CD14-positive monocyte (primary cell): ENCODE results near the gene MACC1. TPM values are rescaled to one million over a fixed set of nuclear protein-coding genes. Genes with fewer than 3 reads are reported as not detected.
A peak's percentile ranks its signal among the peaks of the same experiment; 100 is the strongest.
"Not testable (repeated sequence)": the region's sequence is repeated elsewhere in the genome, so short reads cannot be mapped to it uniquely, and the experiment has no call there.

ENCODE experiments used
- DNase-seq, 3 donors: peaks; one replicate each; pipeline ENCODE4 v3.0.0-alpha.2; 2011 to 2022
- H2AFZ ChIP-seq: 2 replicates; pipeline ENCODE4 v1.6.0; 2012; ENCODE audit warnings: mild to moderate bottlenecking, low read depth, low read length, inconsistent platforms; ENCODE audit not compliant: insufficient read depth, poor library complexity, severe bottlenecking
- H3K27ac ChIP-seq, 2 donors: 1 replicate in 1 of 2; 2 replicates in 1 of 2; pipeline ENCODE4 v1.5.1; 2012 to 2013; ENCODE audit warnings: low read length in 2 of 2, control low read depth in 1 of 2, inconsistent platforms in 1 of 2, low read depth in 1 of 2, mild to moderate bottlenecking in 1 of 2
- H3K27me3 ChIP-seq, 2 donors: one replicate each; pipeline versions ENCODE4 v1.6.0 to v1.6.1; 2011 to 2013; ENCODE audit warnings: low read length in 2 of 2; ENCODE audit not compliant: control insufficient read depth in 2 of 2, insufficient read depth in 2 of 2
- H3K36me3 ChIP-seq, 2 donors: replicated peaks in 1 of 2; 1 replicate in 1 of 2; 2 replicates in 1 of 2; pipeline versions ENCODE4 v1.5.1 to v1.6.1; 2012 to 2013; ENCODE audit warnings: low read length in 2 of 2, control low read depth in 1 of 2, inconsistent platforms in 1 of 2, mild to moderate bottlenecking in 1 of 2; ENCODE audit not compliant: insufficient read depth in 2 of 2, control insufficient read depth in 1 of 2
- H3K4me1 ChIP-seq, 2 donors: 1 replicate in 1 of 2; 2 replicates in 1 of 2; pipeline versions ENCODE4 v1.5.1 to v1.6.1; 2012 to 2013; ENCODE audit warnings: low read length in 2 of 2, control low read depth in 1 of 2, inconsistent platforms in 1 of 2, mild to moderate bottlenecking in 1 of 2, moderate library complexity in 1 of 2; ENCODE audit not compliant: insufficient read depth in 2 of 2, control insufficient read depth in 1 of 2
- H3K4me2 ChIP-seq: replicated peaks from 2 replicates; pipeline ENCODE3; 2012; ENCODE audit warnings: low read length, moderate library complexity, mild to moderate bottlenecking; ENCODE audit not compliant: poor library complexity, severe bottlenecking; ENCODE audit errors: extremely low read depth
- H3K4me3 ChIP-seq, 3 experiments: fragments of 200-600 bp in 1 of 3; sonication (generic) in 1 of 3; replicated peaks in 1 of 3; 1 replicate in 2 of 3; 2 replicates in 1 of 3; pipeline ENCODE4 v1.5.1; 2011 to 2013; ENCODE audit warnings: low read length in 3 of 3, mild to moderate bottlenecking in 3 of 3, control low read depth in 2 of 3, low read depth in 2 of 3, inconsistent platforms in 1 of 3, moderate library complexity in 1 of 3
- H3K79me2 ChIP-seq: 2 replicates; pipeline ENCODE4 v1.6.0; 2012; ENCODE audit warnings: mild to moderate bottlenecking, control low read depth, inconsistent platforms, low read length, moderate library complexity; ENCODE audit not compliant: insufficient read depth
- H3K9ac ChIP-seq: 2 replicates; pipeline ENCODE4 v1.6.0; 2017; ENCODE audit warnings: low read length, mild to moderate bottlenecking; ENCODE audit not compliant: insufficient read depth, poor library complexity, severe bottlenecking
- H3K9me3 ChIP-seq, 2 donors: replicated peaks in 1 of 2; 1 replicate in 1 of 2; 2 replicates in 1 of 2; pipeline versions ENCODE4 v1.5.1 to v1.6.1; 2012 to 2013; ENCODE audit warnings: low read length in 2 of 2, control low read depth in 1 of 2; ENCODE audit not compliant: control insufficient read depth in 1 of 2, insufficient read depth in 1 of 2
- H4K20me1 ChIP-seq: 2 replicates; pipeline ENCODE4 v1.6.0; 2012; ENCODE audit warnings: mild to moderate bottlenecking, low read length, control low read depth, moderate library complexity; ENCODE audit not compliant: insufficient read depth
- H3K27ac Mint-ChIP-seq, 7 donors: one replicate each; pipeline ENCODE4 v1.8.0; 2020; ENCODE audit warnings: mild to moderate bottlenecking in 7 of 7, mixed read lengths in 7 of 7, moderate library complexity in 6 of 7, inconsistent platforms in 2 of 7
- H3K27me3 Mint-ChIP-seq, 3 donors: one replicate each; pipeline ENCODE4 v1.8.0; 2021 to 2022; ENCODE audit warnings: low read depth in 3 of 3, mild to moderate bottlenecking in 3 of 3, mixed read lengths in 3 of 3, moderate library complexity in 3 of 3, inconsistent platforms in 1 of 3
- H3K36me3 Mint-ChIP-seq, 2 donors: one replicate each; pipeline ENCODE4 v1.8.0; 2020; ENCODE audit warnings: mixed read lengths in 2 of 2, inconsistent platforms in 1 of 2, mild to moderate bottlenecking in 1 of 2
- H3K4me1 Mint-ChIP-seq: one replicate; pipeline ENCODE4 v1.8.0; 2020; ENCODE audit warnings: mild to moderate bottlenecking, mixed read lengths
- H3K4me3 Mint-ChIP-seq, 2 donors: one replicate each; pipeline ENCODE4 v1.8.0; 2020; ENCODE audit warnings: mild to moderate bottlenecking in 2 of 2, mixed read lengths in 2 of 2, moderate library complexity in 1 of 2
- H3K9me3 Mint-ChIP-seq, 7 donors: one replicate each; pipeline ENCODE4 v1.8.0; 2020 to 2022; ENCODE audit warnings: mixed read lengths in 7 of 7, mild to moderate bottlenecking in 6 of 7, moderate library complexity in 6 of 7, inconsistent platforms in 2 of 7
- WGBS: methylation state at CpG from one replicate; pipeline ENCODE4 v1.1.5; 2013; ENCODE audit warnings: missing lambda C conversion rate; ENCODE audit not compliant: insufficient coverage; 5-methylcytosine and 5-hydroxymethylcytosine counted together
- intact Hi-C, 2 donors: fragments of 100-400 bp; cut with micrococcal nuclease; formaldehyde crosslinking; loops; one replicate each; pipeline versions ENCODE4 v1.15.0 to v1.15.1; 2023
- polyA plus RNA-seq, 3 donors: library from polyadenylated mRNA; depleted of rRNA in 1 of 3; unstranded in 2 of 3; stranded (reverse) in 1 of 3; fragments of 300-500 nt in 2 of 3; fragments of >200 nt in 1 of 3; fragmentation: Illumina TruSeq in 2 of 3; gene quantifications; 1 replicate in 2 of 3; 2 replicates in 1 of 3; pipeline ENCODE4 v1.2.3, GENCODE V29; 2012 to 2021
- TF ChIP-seq, protein P1 (sequence below): fragments of 200-600 bp; IDR thresholded peaks from one replicate; pipeline ENCODE4 v1.8.0; 2022; ENCODE audit warnings: antibody characterized with exemption, mild to moderate bottlenecking

MACC1 gene
- polyA plus RNA-seq, 3 donors: not detected

DNA sequence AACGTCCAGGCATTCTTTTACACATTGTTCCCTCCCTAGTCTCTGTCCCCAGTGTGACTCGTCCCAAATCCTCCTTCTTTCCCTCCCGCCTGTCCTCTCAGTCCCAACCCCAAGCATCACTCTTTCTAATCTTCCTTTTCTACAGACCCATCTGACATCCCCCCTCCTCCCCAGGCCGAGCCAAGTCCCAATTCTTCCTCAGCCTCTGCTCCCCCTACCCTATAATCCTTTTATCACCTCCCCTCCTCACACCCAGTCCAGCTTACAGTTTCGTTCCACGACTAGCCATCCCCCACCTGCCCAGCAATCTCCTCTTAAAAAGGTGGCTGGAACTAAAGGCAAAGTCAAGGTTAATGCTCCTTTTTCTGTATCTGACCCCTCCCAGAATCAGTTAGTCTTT lies 95.1 kb downstream of the MACC1 start:
- intact Hi-C loops: no loop called here
- Histone ChIP-seq H3K79me2 (no peaks in the 10 kb centered on the region), H3K27me3 (no peaks in the 10 kb centered on the region), H4K20me1 (no peaks in the 10 kb centered on the region), H3K27ac (no peak overlapping the region), H3K4me1 (no peaks in the 10 kb centered on the region), H3K9ac (no peak overlapping the region), H2AFZ (no peak overlapping the region), H3K9me3 (no peaks in the 10 kb centered on the region), H3K4me2 (no peak overlapping the region), H3K4me3 (no peak overlapping the region), H3K36me3 (no peaks in the 10 kb centered on the region)
- Mint-ChIP-seq H3K27ac (peak overlapping the region in 1 of 7 donors; percentile 59), H3K36me3 (no peaks in the 10 kb centered on the region), H3K27me3 (peaks cover 0 to 6% (median 4%) of the 10 kb centered on the region in 3 donors), H3K4me3 (no peak overlapping the region), H3K4me1 (no peaks in the 10 kb centered on the region), H3K9me3 (peaks cover 0 to 2% (median 0%) of the 10 kb centered on the region in 7 donors)
- WGBS: 94% methylated on average over 6 of the region's 6 CpGs
- no peak for DNase-seq
- TF ChIP-seq, protein P1, sequence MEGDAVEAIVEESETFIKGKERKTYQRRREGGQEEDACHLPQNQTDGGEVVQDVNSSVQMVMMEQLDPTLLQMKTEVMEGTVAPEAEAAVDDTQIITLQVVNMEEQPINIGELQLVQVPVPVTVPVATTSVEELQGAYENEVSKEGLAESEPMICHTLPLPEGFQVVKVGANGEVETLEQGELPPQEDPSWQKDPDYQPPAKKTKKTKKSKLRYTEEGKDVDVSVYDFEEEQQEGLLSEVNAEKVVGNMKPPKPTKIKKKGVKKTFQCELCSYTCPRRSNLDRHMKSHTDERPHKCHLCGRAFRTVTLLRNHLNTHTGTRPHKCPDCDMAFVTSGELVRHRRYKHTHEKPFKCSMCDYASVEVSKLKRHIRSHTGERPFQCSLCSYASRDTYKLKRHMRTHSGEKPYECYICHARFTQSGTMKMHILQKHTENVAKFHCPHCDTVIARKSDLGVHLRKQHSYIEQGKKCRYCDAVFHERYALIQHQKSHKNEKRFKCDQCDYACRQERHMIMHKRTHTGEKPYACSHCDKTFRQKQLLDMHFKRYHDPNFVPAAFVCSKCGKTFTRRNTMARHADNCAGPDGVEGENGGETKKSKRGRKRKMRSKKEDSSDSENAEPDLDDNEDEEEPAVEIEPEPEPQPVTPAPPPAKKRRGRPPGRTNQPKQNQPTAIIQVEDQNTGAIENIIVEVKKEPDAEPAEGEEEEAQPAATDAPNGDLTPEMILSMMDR: no peak

DNA sequence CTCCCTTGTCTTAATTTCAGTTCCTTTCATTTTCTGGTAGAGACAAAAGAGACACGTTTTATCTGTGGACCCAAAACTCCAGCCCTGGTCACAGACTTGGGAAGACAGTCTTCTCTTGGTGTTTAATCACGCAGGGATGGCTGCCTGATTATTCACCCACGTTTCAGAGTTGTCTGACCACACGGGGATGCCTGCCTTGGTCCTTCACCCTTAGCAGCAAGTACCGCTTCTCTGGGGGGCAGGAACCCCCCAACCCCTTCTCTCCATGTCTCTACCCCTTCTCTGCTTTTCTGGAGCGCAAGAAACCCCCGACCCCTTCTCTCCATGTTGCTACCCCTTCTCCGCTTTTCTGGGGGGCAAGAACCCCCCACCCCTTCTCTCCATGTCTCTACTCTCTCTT lies 95.8 kb downstream of the MACC1 start:
- DNase-seq: no peak
- H3K4me2 ChIP-seq: no peak overlapping the region
- no peak overlapping the region for H3K9ac ChIP-seq
- H2AFZ ChIP-seq: no peak overlapping the region
- H3K27ac ChIP-seq: no peak overlapping the region
- intact Hi-C loops: no loop called here
- H3K4me3 Mint-ChIP-seq: no peak overlapping the region
- H3K4me3 ChIP-seq: no peak overlapping the region
- TF ChIP-seq, protein P1: no peak
- no peaks in the 10 kb centered on the region for H3K79me2 ChIP-seq
- peaks cover 0 to 6% (median 4%) of the 10 kb centered on the region in 3 donors for H3K27me3 Mint-ChIP-seq
- H4K20me1 ChIP-seq: no peaks in the 10 kb centered on the region
- H3K36me3 ChIP-seq: no peaks in the 10 kb centered on the region
- H3K27ac Mint-ChIP-seq: no peak overlapping the region
- 90% methylated on average over 8 of the region's 8 CpGs for WGBS
- H3K36me3 Mint-ChIP-seq: no peaks in the 10 kb centered on the region
- H3K27me3 ChIP-seq: no peaks in the 10 kb centered on the region
- H3K9me3 Mint-ChIP-seq: peaks cover 0 to 2% (median 0%) of the 10 kb centered on the region in 7 donors
- H3K4me1 ChIP-seq: no peaks in the 10 kb centered on the region
- no peaks in the 10 kb centered on the region for H3K9me3 ChIP-seq
- H3K4me1 Mint-ChIP-seq: no peaks in the 10 kb centered on the region

DNA sequence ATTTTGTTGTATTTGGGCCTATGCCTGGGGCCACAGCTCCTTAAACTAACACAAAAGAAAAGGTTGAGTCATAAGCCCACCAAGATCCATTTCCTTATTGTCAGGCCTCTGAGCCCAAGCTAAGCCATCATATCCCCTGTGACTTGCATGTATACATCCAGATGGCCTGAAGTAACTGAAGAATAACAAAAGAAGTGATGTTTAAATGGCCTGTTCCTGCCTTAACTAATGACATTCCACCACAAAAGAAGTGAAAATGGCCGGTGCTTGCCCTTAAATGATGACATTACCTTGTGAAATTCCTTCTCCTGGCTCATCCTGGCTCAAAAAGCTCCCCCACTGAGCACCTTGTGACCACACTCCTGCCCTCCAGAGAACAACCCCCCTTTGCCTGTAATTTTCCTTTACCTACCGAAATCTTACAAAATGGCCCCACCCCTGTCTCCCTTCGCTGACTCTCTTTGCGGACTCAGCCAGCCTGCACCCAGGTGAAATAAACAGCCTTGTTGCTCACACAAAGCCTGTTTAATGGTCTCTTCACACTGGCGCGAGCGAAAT lies 96.5 kb downstream of the MACC1 start:
- H3K4me3 ChIP-seq, DNase-seq, H3K9me3 Mint-ChIP-seq, H3K27ac Mint-ChIP-seq, H3K27me3 ChIP-seq, H3K36me3 Mint-ChIP-seq, H3K27ac ChIP-seq, H3K9me3 ChIP-seq, intact Hi-C loops, H3K4me1 Mint-ChIP-seq, H4K20me1 ChIP-seq, H3K4me1 ChIP-seq, H3K9ac ChIP-seq, H3K36me3 ChIP-seq, H3K79me2 ChIP-seq, H3K27me3 Mint-ChIP-seq, H2AFZ ChIP-seq, H3K4me3 Mint-ChIP-seq, H3K4me2 ChIP-seq: not testable (repeated sequence)
- WGBS: 96% methylated on average over 6 of the region's 7 CpGs
